HepG2 (cell line): Measurements from ENCODE around the gene FGF21. TPM values are rescaled to one million over a fixed set of nuclear protein-coding genes. Genes with fewer than 3 reads are reported as not detected.

ENCODE experiments used
- ATAC-seq: fragments of 200-7000 bp; cut with Tn5 transposase; 3 replicates; pipeline ENCODE4 v1.9.1; 2020; ENCODE audit warnings: mild to moderate bottlenecking, moderate library complexity
- BruUV-seq: library from RNA; stranded (reverse); fragments of 400-500 nt; replicated peaks from 2 replicates; lab custom pipeline; 2021; lab: Mats Ljungman, UMichigan
- CTCF ChIA-PET: fragments of 300-600 bp; formaldehyde crosslinking; extraction: SDS; loops from one replicate; lab custom pipeline; 2021; ENCODE audit warnings: low total read pairs, inconsistent platforms, low intra/inter-chr PET ratio; lab: Yijun Ruan, JAX
- POLR2A ChIA-PET: fragments of 350-600 bp; sonication (Branson Sonifier 250); formaldehyde crosslinking; loops from one replicate; lab custom pipeline; 2020; ENCODE audit warnings: antibody characterized with exemption, inconsistent platforms; lab: Yijun Ruan, JAX
- DNase-seq: peaks from one replicate; pipeline ENCODE4 v3.0.0-alpha.2; 2015; ENCODE audit warnings: low spot score
- FAIRE-seq: peaks from 3 replicates; lab custom pipeline; 2011; peaks lifted over from hg19 to GRCh38; lab: Jason Lieb, UNC
- H2AFZ ChIP-seq: one replicate; pipeline ENCODE4 v1.6.1; 2011; ENCODE audit warnings: low read length, inconsistent platforms
- H3K27ac ChIP-seq: fragments of 300-600 bp; 3 replicates; pipeline ENCODE4 v1.8.0; 2011; ENCODE audit warnings: mixed run types, mild to moderate bottlenecking, mixed read lengths, low read length, inconsistent platforms; ENCODE audit not compliant: insufficient read depth; ENCODE audit errors: extremely low read length
- H3K27me3 ChIP-seq, 2 experiments: fragments of 200-600 bp in 1 of 2; 2 replicates in 1 of 2; 3 replicates in 1 of 2; pipeline versions ENCODE4 v1.6.0 to v1.8.0; 2011; ENCODE audit warnings: low read length in 2 of 2, mild to moderate bottlenecking in 2 of 2, moderate library complexity in 2 of 2, inconsistent platforms in 1 of 2; ENCODE audit not compliant: insufficient read depth in 2 of 2, control insufficient read depth in 1 of 2
- H3K36me3 ChIP-seq, 2 experiments: fragments of 200-600 bp in 1 of 2; replicated peaks in 1 of 2; 2 replicates in 1 of 2; 3 replicates in 1 of 2; pipeline versions ENCODE4 v1.5.1 to v1.8.0; 2011; ENCODE audit warnings: low read length in 2 of 2, inconsistent platforms in 1 of 2; ENCODE audit not compliant: insufficient read depth in 2 of 2, control insufficient read depth in 1 of 2
- H3K4me1 ChIP-seq: 2 replicates; pipeline ENCODE4 v1.5.1; 2012; ENCODE audit warnings: low read length, inconsistent platforms; ENCODE audit not compliant: insufficient read depth
- H3K4me2 ChIP-seq: 2 replicates; pipeline ENCODE4 v1.6.0; 2011; ENCODE audit warnings: low read depth, low read length, inconsistent platforms
- H3K4me3 ChIP-seq, 3 experiments: fragments of 200-600 bp in 1 of 3; sonication (generic), shearing (Covaris generic) in 1 of 3; replicated peaks in 1 of 3; 2 replicates each; pipeline ENCODE4 v1.5.1; 2011 to 2016; ENCODE audit warnings: low read length in 3 of 3, inconsistent platforms in 2 of 3, low read depth in 2 of 3, mild to moderate bottlenecking in 2 of 3, control low read depth in 1 of 3, mixed read lengths in 1 of 3; ENCODE audit not compliant: insufficient read depth in 1 of 3
- H3K79me2 ChIP-seq: one replicate; pipeline ENCODE4 v1.6.1; 2011; ENCODE audit warnings: low read length, inconsistent platforms; ENCODE audit not compliant: insufficient read depth
- H3K9ac ChIP-seq: 2 replicates; pipeline ENCODE4 v1.6.0; 2011; ENCODE audit warnings: mild to moderate bottlenecking, low read depth, low read length, inconsistent platforms; ENCODE audit not compliant: insufficient read depth
- H3K9me3 ChIP-seq: 2 replicates; pipeline ENCODE4 v1.5.1; 2012; ENCODE audit warnings: mild to moderate bottlenecking, low read length
- H4K20me1 ChIP-seq: 2 replicates; pipeline ENCODE4 v1.6.0; 2011; ENCODE audit warnings: inconsistent platforms, mild to moderate bottlenecking, low read length, moderate library complexity; ENCODE audit not compliant: insufficient read depth
- DRAP1 ChIP-seq: IDR thresholded peaks from 2 replicates; pipeline ENCODE4 v1.6.1; 2016; ENCODE audit warnings: missing genetic modification reagents, missing compliant biosample characterization
- EED ChIP-seq: sonication (generic); formaldehyde crosslinking; IDR thresholded peaks from 2 replicates; pipeline ENCODE4 v1.5.0; 2020; ENCODE audit warnings: mild to moderate bottlenecking, missing genetic modification reagents
- MBD4 ChIP-seq: IDR thresholded peaks from 2 replicates; pipeline ENCODE4 v1.6.1; 2012; ENCODE audit warnings: low read length, inconsistent platforms, borderline replicate concordance
- MTA1 ChIP-seq: sonication (generic); formaldehyde crosslinking; IDR thresholded peaks from 2 replicates; pipeline ENCODE4 v1.4.0; 2020; ENCODE audit warnings: missing genetic modification reagents, mild to moderate bottlenecking, borderline replicate concordance
- MYPOP ChIP-seq: sonication (generic); formaldehyde crosslinking; IDR thresholded peaks from 2 replicates; pipeline ENCODE4 v1.8.1; 2023; ENCODE audit warnings: mild to moderate bottlenecking, moderate library complexity, missing genetic modification reagents
- PITX1 ChIP-seq: sonication (generic); formaldehyde crosslinking; IDR thresholded peaks from 2 replicates; pipeline ENCODE4 v1.5.1; 2020; ENCODE audit warnings: mild to moderate bottlenecking, missing genetic modification reagents
- POLR2AphosphoS2 ChIP-seq: IDR thresholded peaks from 2 replicates; pipeline ENCODE4 v1.6.1; 2011; ENCODE audit warnings: low read depth, low read length, improper control_type of control experiment
- SKIL ChIP-seq: sonication (generic); formaldehyde crosslinking; IDR thresholded peaks from 2 replicates; pipeline ENCODE4 v1.8.0; 2022; ENCODE audit warnings: missing genetic modification reagents, mild to moderate bottlenecking, moderate library complexity, borderline replicate concordance
- SRSF9 ChIP-seq: fragments of 200-400 bp; formaldehyde crosslinking; IDR thresholded peaks from 2 replicates; pipeline ENCODE4 v1.6.1; 2018; ENCODE audit warnings: borderline replicate concordance, mild to moderate bottlenecking, low read depth, low read length; ENCODE audit not compliant: insufficient read depth, poor library complexity, severe bottlenecking
- YEATS2 ChIP-seq: sonication (generic); formaldehyde crosslinking; IDR thresholded peaks from 2 replicates; pipeline ENCODE4 v1.4.0; 2020; ENCODE audit warnings: missing genetic modification reagents, borderline replicate concordance
- ZNF121 ChIP-seq: sonication (generic); formaldehyde crosslinking; IDR thresholded peaks from 2 replicates; pipeline ENCODE4 v1.5.0; 2020; ENCODE audit warnings: mild to moderate bottlenecking, missing genetic modification reagents
- ZNF230 ChIP-seq: sonication (generic); formaldehyde crosslinking; IDR thresholded peaks from 2 replicates; pipeline ENCODE4 v1.4.0; 2020; ENCODE audit warnings: mild to moderate bottlenecking, missing genetic modification reagents
- WGBS: methylation state at CpG from one replicate; pipeline ENCODE4 v1.1.6; 2017; ENCODE audit warnings: low lambda C conversion rate; 5-methylcytosine and 5-hydroxymethylcytosine counted together
- in situ Hi-C: cut with HindIII; loops from 2 replicates; pipeline ENCODE4 v1.10.0; 2017; ENCODE audit warnings: low pct_unique_long_range_greater_than_20kb; ENCODE audit not compliant: extremely low pct_ligation_motif_present
- intact Hi-C: fragments of 100-400 bp; cut with micrococcal nuclease; formaldehyde crosslinking; loops from one replicate; pipeline ENCODE4 v1.10.0; 2022; ENCODE audit not compliant: unreplicated experiment
- polyA plus RNA-seq, 8 experiments: library from polyadenylated mRNA; depleted of rRNA in 3 of 8; stranded (reverse) in 7 of 8; unstranded in 1 of 8; fragments of >200 nt; fragmentation: Illumina TruSeq in 4 of 8; extraction: Trizol in 4 of 8; gene quantifications; 2 replicates each; pipeline versions ENCODE4 v1.2.1 to v1.2.3, GENCODE V29; 2011 to 2016; ENCODE audit warnings: low read depth in 4 of 8, missing spikeins in 1 of 8, mixed read lengths in 1 of 8; ENCODE audit not compliant: insufficient read depth in 1 of 8
- total RNA-seq, 5 experiments: library from RNA; depleted of rRNA; stranded (reverse); fragments of >200 nt; fragmentation: Illumina TruSeq; extraction: Trizol; gene quantifications; 2 replicates each; pipeline ENCODE4 v1.2.3, GENCODE V29; 2016; ENCODE audit warnings: low read depth in 1 of 5

The FGF21 gene
- total and polyA plus RNA-seq, 2 of the 13 experiments (the other 11 are each of a cell fraction or from before 2014, with no cell fraction given): 0.17 TPM; not detected in 1

GRCh38 chr19:48772503-48772953 lies 17.2 kb downstream of the FGF21 start (continued):
- TF ChIP-seq PITX1 (no peak), SRSF9 (no peak), SKIL (CRISPR knock-in tag) (peak; percentile 94), ZNF230 (CRISPR knock-in tag) (no peak), DRAP1 (CRISPR knock-in tag) (no peak), MTA1 (CRISPR knock-in tag) (no peak), YEATS2 (CRISPR knock-in tag) (no peak), MBD4 (no peak), POLR2AphosphoS2 (no peak), MYPOP (CRISPR knock-in tag) (peak; percentile 13; the same call in 1 of the 2 replicates)

GRCh38 chr19:48777139-48777538 lies 21.8 kb downstream of the FGF21 start:
- 22% methylated on average over 5 of the region's 5 CpGs for WGBS
- no peaks in the 10 kb centered on the region for H3K36me3 ChIP-seq
- H4K20me1 ChIP-seq: no peaks in the 10 kb centered on the region
- BruUV-seq: no TSS peak
- intact Hi-C loops: no loop called here
- no peak overlapping the region for H3K27ac ChIP-seq
- DNase-seq (no peak), FAIRE-seq (no peak), ATAC-seq (no peak)
- ChIA-PET CTCF (no interaction called here), POLR2A (no interaction called here)
- H3K9ac ChIP-seq: no peak overlapping the region
- TF ChIP-seq EED (CRISPR knock-in tag) (no peak), ZNF121 (CRISPR knock-in tag) (peak; percentile 87)
- no peak overlapping the region for H2AFZ ChIP-seq
- H3K4me2 ChIP-seq: no peak overlapping the region
- H3K4me3 ChIP-seq: no peak overlapping the region
- H3K4me1 ChIP-seq: peaks cover 67% of the 10 kb centered on the region
- no peaks in the 10 kb centered on the region for H3K9me3 ChIP-seq
- no peaks in the 10 kb centered on the region for H3K79me2 ChIP-seq
- in situ Hi-C loops: no loop called here
- no peaks in the 10 kb centered on the region; a peak in 1 of 5 replicates for H3K27me3 ChIP-seq
